ENCODE results near the gene CACFD1. TPM values are rescaled to one million over a fixed set of nuclear protein-coding genes. Genes with fewer than 3 reads are reported as not detected.

The CACFD1 gene
- total and polyA plus RNA-seq, 2 donors (not counting 1 experiment from before 2014, with no cell fraction given): 27.4 to 31.1 TPM

DNA sequence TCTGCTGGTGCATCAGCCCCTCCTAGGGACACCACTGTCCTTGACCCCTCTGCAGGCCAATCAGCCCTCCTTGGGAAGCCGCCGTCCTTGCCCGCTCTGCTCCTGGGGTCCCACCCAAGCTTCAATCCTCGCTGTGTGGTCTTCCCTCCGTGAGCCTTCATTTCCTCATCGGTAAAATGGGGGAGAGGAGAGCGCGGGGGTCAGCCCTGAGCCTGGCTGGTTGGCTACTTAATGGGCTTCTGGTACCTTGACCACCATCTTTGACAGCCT, 31.8 kb downstream of the CACFD1 start:
- H3K79me2 ChIP-seq (ENCODE audit: control insufficient read depth, insufficient read depth, low read length): no peaks in the 10 kb centered on the region
- Mint-ChIP-seq H3K27me3 (peaks cover 12% of the 10 kb centered on the region), H3K9me3 (ENCODE audit: insufficient read depth) (no peaks in the 10 kb centered on the region), H3K27ac (no peak overlapping the region), H3K4me3 (no peak overlapping the region), H3K4me1 (no peaks in the 10 kb centered on the region)
- peaks cover 0 to 4% (median 0%) of the 10 kb centered on the region in 3 donors for H3K9me3 ChIP-seq (ENCODE audit: control extremely low read depth in 1 of 3, control insufficient read depth in 2 of 3, insufficient read depth in 1 of 3, low read length in 2 of 3)
- no peak overlapping the region for H3K27ac ChIP-seq (ENCODE audit: low read length in 2 of 2)
- no peak overlapping the region for H2AFZ ChIP-seq (ENCODE audit: insufficient read depth, low read depth, low read length, poor library complexity, severe bottlenecking)
- WGBS (ENCODE audit: insufficient coverage): 84% methylated on average over 5 of the region's 8 CpGs
- intact Hi-C loops (cut with micrococcal nuclease): no loop called here
- DNase-seq (no peak), ATAC-seq (ENCODE audit: low read depth) (no peak)
- no peaks in the 10 kb centered on the region for H3K36me3 ChIP-seq (replicated peaks in 1 of 2; ENCODE audit: control extremely low read depth in 1 of 2, control insufficient read depth in 1 of 2, extremely low read depth in 1 of 2, insufficient read depth in 2 of 2, low read length in 1 of 2)
- POLR2A ChIA-PET: no interaction called here
- H3K9ac ChIP-seq (ENCODE audit: low read length): no peak overlapping the region
- TF ChIP-seq, protein P1, sequence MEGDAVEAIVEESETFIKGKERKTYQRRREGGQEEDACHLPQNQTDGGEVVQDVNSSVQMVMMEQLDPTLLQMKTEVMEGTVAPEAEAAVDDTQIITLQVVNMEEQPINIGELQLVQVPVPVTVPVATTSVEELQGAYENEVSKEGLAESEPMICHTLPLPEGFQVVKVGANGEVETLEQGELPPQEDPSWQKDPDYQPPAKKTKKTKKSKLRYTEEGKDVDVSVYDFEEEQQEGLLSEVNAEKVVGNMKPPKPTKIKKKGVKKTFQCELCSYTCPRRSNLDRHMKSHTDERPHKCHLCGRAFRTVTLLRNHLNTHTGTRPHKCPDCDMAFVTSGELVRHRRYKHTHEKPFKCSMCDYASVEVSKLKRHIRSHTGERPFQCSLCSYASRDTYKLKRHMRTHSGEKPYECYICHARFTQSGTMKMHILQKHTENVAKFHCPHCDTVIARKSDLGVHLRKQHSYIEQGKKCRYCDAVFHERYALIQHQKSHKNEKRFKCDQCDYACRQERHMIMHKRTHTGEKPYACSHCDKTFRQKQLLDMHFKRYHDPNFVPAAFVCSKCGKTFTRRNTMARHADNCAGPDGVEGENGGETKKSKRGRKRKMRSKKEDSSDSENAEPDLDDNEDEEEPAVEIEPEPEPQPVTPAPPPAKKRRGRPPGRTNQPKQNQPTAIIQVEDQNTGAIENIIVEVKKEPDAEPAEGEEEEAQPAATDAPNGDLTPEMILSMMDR (IDR thresholded peaks at IDR 0.05): no peak
- TF ChIP-seq EZH2 (IDR thresholded peaks at IDR 0.05; ENCODE audit: borderline replicate concordance, insufficient read depth, low read depth, low read length, poor library complexity, severe bottlenecking): no peak
- H3K27me3 ChIP-seq (replicated peaks in 1 of 4; ENCODE audit: control extremely low read depth in 1 of 4, control insufficient read depth in 3 of 4, insufficient read depth in 4 of 4, low read length in 3 of 4): peaks cover 0 to 10% (median 0%) of the 10 kb centered on the region in 4 experiments
- H4K20me1 ChIP-seq (ENCODE audit: control insufficient read depth, insufficient read depth, low read length, poor library complexity, severe bottlenecking): no peaks in the 10 kb centered on the region
- CTCF ChIA-PET: interaction anchor here (11.0 kb wide), 1 partner anchor 307 kb away, joined by 144 read pairs; no protein-coding TSS in a partner anchor
- no peaks in the 10 kb centered on the region for H3K4me1 ChIP-seq (ENCODE audit: control insufficient read depth in 2 of 2, insufficient read depth in 2 of 2, low read length in 2 of 2)
- no peak overlapping the region for H3K4me2 ChIP-seq (replicated peaks; ENCODE audit: low read depth, low read length, poor library complexity, severe bottlenecking)
- H3K4me3 ChIP-seq (ENCODE audit: control extremely low read depth in 1 of 5, extremely low read depth in 1 of 5, insufficient read depth in 1 of 5, low read depth in 2 of 5, low read length in 4 of 5): no peak overlapping the region

DNA sequence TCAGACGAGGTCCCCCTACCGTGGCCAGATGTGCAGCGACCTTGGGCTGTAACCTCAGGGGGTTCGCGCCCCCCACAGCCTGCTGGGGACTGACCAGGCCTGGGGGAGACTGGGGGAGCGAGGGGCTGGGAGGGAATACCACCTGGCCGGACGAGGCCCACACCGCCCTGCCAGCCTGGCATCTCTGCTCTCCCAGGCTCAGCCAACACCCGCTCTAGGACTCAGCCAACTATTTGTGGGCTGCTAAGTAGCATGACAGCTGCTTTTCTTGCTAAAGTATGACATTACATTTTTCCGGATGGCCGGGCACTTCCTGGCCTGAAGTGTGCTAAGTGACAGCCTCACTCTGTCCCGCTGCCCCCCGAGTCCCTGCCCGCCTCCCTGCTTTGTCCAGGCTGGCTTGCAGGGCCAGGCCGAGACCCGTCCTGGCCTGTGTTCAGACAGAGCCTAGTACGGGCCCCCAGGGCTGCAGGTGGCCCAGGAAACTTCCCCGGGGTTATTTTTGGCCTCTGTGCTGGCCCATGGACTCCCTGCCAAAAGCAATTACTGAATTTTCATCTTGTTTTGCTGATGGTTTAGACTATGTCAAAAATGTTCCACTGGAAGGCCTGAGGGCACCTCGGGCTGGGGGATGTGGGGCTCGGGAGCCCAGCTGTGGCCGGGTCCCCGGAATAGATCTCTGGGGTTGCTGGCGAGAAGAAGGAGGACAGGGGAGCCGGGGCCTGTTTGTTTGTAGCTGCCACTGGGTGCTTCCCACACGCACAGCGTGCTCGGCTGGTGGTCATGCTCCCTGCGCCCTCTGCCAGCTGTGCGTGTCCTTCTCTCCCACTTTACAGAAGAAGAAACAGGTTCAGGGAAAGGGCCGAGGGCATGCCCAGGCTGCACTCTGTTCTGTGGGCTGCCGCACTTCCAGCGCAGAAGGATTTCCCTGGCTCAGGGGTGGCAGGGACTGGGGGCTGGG, 32.6 kb downstream of the CACFD1 start:
- Mint-ChIP-seq H3K4me3 (no peak overlapping the region), H3K27ac (no peak overlapping the region), H3K27me3 (peaks cover 12% of the 10 kb centered on the region), H3K4me1 (no peaks in the 10 kb centered on the region), H3K9me3 (ENCODE audit: insufficient read depth) (no peaks in the 10 kb centered on the region)
- POLR2A ChIA-PET: no interaction called here
- H4K20me1 ChIP-seq (ENCODE audit: control insufficient read depth, insufficient read depth, low read length, poor library complexity, severe bottlenecking): no peaks in the 10 kb centered on the region
- TF ChIP-seq EZH2 (IDR thresholded peaks at IDR 0.05; ENCODE audit: borderline replicate concordance, insufficient read depth, low read depth, low read length, poor library complexity, severe bottlenecking): no peak
- TF ChIP-seq, protein P1 (IDR thresholded peaks at IDR 0.05): no peak
- no peak overlapping the region for H3K9ac ChIP-seq (ENCODE audit: low read length)
- CTCF ChIA-PET: interaction anchor here (11.0 kb wide), 1 partner anchor 308 kb away, joined by 144 read pairs; no protein-coding TSS in a partner anchor
- H3K9me3 ChIP-seq (ENCODE audit: control extremely low read depth in 1 of 3, control insufficient read depth in 2 of 3, insufficient read depth in 1 of 3, low read length in 2 of 3): peaks cover 0 to 4% (median 0%) of the 10 kb centered on the region in 3 donors
- DNase-seq: no peak
- H3K36me3 ChIP-seq (replicated peaks in 1 of 2; ENCODE audit: control extremely low read depth in 1 of 2, control insufficient read depth in 1 of 2, extremely low read depth in 1 of 2, insufficient read depth in 2 of 2, low read length in 1 of 2): no peaks in the 10 kb centered on the region
- no peak overlapping the region for H2AFZ ChIP-seq (ENCODE audit: insufficient read depth, low read depth, low read length, poor library complexity, severe bottlenecking)
- no peak overlapping the region for H3K4me2 ChIP-seq (replicated peaks; ENCODE audit: low read depth, low read length, poor library complexity, severe bottlenecking)
- no peak overlapping the region for H3K27ac ChIP-seq (ENCODE audit: low read length in 2 of 2)
- H3K4me1 ChIP-seq (ENCODE audit: control insufficient read depth in 2 of 2, insufficient read depth in 2 of 2, low read length in 2 of 2): no peaks in the 10 kb centered on the region
- 82% methylated on average over 31 of the region's 33 CpGs for WGBS (ENCODE audit: insufficient coverage)
- H3K27me3 ChIP-seq (replicated peaks in 1 of 4; ENCODE audit: control extremely low read depth in 1 of 4, control insufficient read depth in 3 of 4, insufficient read depth in 4 of 4, low read length in 3 of 4): peaks cover 0 to 10% (median 0%) of the 10 kb centered on the region in 4 experiments
- no peak overlapping the region for H3K4me3 ChIP-seq (ENCODE audit: control extremely low read depth in 1 of 5, extremely low read depth in 1 of 5, insufficient read depth in 1 of 5, low read depth in 2 of 5, low read length in 4 of 5)
- ATAC-seq (ENCODE audit: low read depth): no peak
- intact Hi-C loops (cut with micrococcal nuclease): no loop called here
- no peaks in the 10 kb centered on the region for H3K79me2 ChIP-seq (ENCODE audit: control insufficient read depth, insufficient read depth, low read length)
